Measurements from ENCODE around the gene TENM4.

DNA sequence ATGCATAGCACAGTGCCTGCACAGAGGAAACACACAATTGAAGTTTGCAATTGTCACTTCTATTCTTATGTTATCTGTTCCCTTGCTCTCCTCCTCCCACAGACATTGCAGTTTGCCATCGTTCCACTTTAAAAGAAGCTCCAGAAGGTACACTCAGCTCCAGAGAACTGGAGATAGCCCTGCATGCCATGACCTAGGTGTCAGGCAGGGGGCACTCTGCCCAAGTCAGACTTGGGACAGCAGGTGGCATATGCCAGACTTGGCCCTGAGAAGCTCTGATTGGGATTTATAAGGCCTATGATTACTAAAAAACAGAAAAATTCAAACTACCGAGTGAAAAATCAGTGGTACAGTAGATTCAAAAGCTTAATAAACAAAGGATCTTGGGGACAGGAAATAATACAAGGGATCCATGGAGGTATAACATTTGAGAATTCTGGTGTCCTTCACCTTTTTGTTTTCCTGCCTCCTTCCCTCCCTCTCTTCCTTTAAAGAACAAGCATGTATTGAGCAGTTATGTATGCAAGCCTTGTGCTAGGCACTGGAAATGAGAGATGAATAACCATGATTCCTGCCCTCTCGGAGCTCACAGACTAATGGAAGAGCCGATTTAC is 40.0 kb downstream of the TENM4 start:
- TF ChIP-seq POLR2A (IDR thresholded peaks at IDR 0.05): no peak
- TF ChIP-seq, protein P1, sequence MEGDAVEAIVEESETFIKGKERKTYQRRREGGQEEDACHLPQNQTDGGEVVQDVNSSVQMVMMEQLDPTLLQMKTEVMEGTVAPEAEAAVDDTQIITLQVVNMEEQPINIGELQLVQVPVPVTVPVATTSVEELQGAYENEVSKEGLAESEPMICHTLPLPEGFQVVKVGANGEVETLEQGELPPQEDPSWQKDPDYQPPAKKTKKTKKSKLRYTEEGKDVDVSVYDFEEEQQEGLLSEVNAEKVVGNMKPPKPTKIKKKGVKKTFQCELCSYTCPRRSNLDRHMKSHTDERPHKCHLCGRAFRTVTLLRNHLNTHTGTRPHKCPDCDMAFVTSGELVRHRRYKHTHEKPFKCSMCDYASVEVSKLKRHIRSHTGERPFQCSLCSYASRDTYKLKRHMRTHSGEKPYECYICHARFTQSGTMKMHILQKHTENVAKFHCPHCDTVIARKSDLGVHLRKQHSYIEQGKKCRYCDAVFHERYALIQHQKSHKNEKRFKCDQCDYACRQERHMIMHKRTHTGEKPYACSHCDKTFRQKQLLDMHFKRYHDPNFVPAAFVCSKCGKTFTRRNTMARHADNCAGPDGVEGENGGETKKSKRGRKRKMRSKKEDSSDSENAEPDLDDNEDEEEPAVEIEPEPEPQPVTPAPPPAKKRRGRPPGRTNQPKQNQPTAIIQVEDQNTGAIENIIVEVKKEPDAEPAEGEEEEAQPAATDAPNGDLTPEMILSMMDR (IDR thresholded peaks at IDR 0.05): peak in 4 of 6 experiments; percentile 30 to 41 (median 31)

Data from Peyer's patch (tissue), 4 donors.